ENCODE data around the gene DNASE2B. TPM values are rescaled to one million over a fixed set of nuclear protein-coding genes. Genes with fewer than 3 reads are reported as not detected.

Gene DNASE2B
- total and polyA plus RNA-seq, 2 donors (not counting 3 experiments of a cell fraction or from before 2014, with no cell fraction given): not detected

DNA sequence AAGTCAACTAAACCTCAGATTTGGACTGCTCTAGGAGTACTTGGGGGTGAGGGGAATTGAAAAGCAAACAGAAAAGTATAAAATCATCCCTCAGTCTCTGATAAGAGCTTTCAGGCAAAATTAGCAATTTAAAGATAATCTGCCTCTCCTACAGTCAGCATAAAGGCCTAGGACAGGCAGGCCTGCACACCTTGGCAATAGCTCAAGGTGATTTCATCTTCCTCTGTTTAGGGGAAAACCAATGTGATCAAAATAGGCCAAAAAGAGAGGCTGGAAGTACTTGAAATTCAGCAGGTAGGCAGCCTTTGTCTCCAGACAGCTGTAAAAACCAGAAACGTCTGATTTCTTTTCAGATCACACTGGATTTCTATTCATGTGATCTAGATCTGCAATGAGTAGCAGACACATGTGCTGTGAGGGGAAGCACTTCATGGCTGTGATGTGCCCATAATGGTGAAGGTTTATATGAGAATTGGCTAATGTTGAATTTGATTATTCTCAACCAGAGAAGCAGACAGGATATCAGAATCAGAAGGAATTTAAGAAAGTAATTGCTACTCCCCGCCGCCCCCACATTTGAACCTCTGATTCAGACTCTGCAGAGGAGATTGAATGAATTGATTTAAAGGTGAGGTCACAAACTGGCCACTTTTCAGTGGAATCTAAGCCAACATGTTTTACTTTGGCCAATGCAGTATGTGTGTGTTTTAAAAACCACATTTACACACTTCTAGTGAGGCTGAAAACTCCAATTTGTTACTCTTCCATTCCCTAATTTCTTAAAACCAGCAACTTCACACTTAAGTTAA is 45.8 kb upstream of the DNASE2B start:
- dilution Hi-C loops (cut with MboI; ENCODE audit: extremely low pct_ligation_motif_present, low sequenced_read_pairs): no loop called here
- Histone ChIP-seq H3K27ac (ENCODE audit: insufficient read depth, low read depth, low read length) (no peak overlapping the region), H3K27me3 (ENCODE audit: control insufficient read depth in 2 of 2, insufficient read depth in 2 of 2, low read length in 2 of 2) (no peaks in the 10 kb centered on the region), H3K9me3 (replicated peaks; ENCODE audit: control insufficient read depth, insufficient read depth, low read length) (no peaks in the 10 kb centered on the region), H3K4me3 (replicated peaks in 1 of 3; ENCODE audit: insufficient read depth in 1 of 3, low read depth in 1 of 3, low read length in 3 of 3) (no peak overlapping the region), H2AFZ (ENCODE audit: low read depth, low read length) (no peak overlapping the region), H3K36me3 (ENCODE audit: control insufficient read depth in 2 of 2, extremely low read depth in 1 of 2, insufficient read depth in 2 of 2, low read length in 2 of 2) (no peaks in the 10 kb centered on the region), H4K20me1 (replicated peaks; ENCODE audit: control insufficient read depth, extremely low read depth, insufficient read depth, low read length) (no peaks in the 10 kb centered on the region), H3K4me1 (ENCODE audit: control insufficient read depth, extremely low read depth, insufficient read depth, low read length) (no peaks in the 10 kb centered on the region), H3K9me1 (replicated peaks; ENCODE audit: control insufficient read depth, extremely low read depth, insufficient read depth, low read length) (no peaks in the 10 kb centered on the region), H3K79me2 (ENCODE audit: control insufficient read depth, insufficient read depth, low read length) (no peaks in the 10 kb centered on the region), H3K9ac (replicated peaks; ENCODE audit: extremely low read depth, insufficient read depth, low read length) (no peak overlapping the region), H3K4me2 (ENCODE audit: insufficient read depth, low read length) (no peak overlapping the region)
- TF ChIP-seq GATA2 (IDR thresholded peaks at IDR 0.05; ENCODE audit: insufficient read depth, insufficient read length, low read depth, low read length) (no peak), POLR2A (IDR thresholded peaks at IDR 0.05; ENCODE audit: low read depth, low read length) (no peak), FOS (IDR thresholded peaks at IDR 0.05; ENCODE audit: borderline replicate concordance, insufficient read depth, low read length) (no peak), JUN (IDR thresholded peaks at IDR 0.05; ENCODE audit: borderline replicate concordance, insufficient read depth, insufficient read length, low read depth) (no peak), POLR2AphosphoS5 (IDR thresholded peaks at IDR 0.05; ENCODE audit: insufficient read depth, low read depth, low read length) (no peak), MYC (IDR thresholded peaks at IDR 0.05; ENCODE audit: low read depth, low read length) (no peak), EZH2 (IDR thresholded peaks at IDR 0.05; ENCODE audit: borderline replicate concordance, low read depth, low read length, severe bottlenecking) (no peak)
- TF ChIP-seq, protein P1, sequence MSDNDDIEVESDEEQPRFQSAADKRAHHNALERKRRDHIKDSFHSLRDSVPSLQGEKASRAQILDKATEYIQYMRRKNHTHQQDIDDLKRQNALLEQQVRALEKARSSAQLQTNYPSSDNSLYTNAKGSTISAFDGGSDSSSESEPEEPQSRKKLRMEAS (IDR thresholded peaks at IDR 0.05; ENCODE audit: insufficient read depth, insufficient read length): no peak
- TF ChIP-seq, protein P2, sequence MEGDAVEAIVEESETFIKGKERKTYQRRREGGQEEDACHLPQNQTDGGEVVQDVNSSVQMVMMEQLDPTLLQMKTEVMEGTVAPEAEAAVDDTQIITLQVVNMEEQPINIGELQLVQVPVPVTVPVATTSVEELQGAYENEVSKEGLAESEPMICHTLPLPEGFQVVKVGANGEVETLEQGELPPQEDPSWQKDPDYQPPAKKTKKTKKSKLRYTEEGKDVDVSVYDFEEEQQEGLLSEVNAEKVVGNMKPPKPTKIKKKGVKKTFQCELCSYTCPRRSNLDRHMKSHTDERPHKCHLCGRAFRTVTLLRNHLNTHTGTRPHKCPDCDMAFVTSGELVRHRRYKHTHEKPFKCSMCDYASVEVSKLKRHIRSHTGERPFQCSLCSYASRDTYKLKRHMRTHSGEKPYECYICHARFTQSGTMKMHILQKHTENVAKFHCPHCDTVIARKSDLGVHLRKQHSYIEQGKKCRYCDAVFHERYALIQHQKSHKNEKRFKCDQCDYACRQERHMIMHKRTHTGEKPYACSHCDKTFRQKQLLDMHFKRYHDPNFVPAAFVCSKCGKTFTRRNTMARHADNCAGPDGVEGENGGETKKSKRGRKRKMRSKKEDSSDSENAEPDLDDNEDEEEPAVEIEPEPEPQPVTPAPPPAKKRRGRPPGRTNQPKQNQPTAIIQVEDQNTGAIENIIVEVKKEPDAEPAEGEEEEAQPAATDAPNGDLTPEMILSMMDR (IDR thresholded peaks at IDR 0.05; ENCODE audit: extremely low read depth in 1 of 2, insufficient read depth in 1 of 2, low read depth in 1 of 2, low read length in 2 of 2): no peak
- intact Hi-C loops (cut with micrococcal nuclease): no loop called here
- POLR2A ChIA-PET: no interaction called here
- no peak for DNase-seq (ENCODE audit: low read depth, low spot score)
- CTCF ChIA-PET: no interaction called here
- no peak for FAIRE-seq
- BruUV-seq (replicated peaks): no TSS peak
